Stimulated activated CD4-positive, alpha-beta T cell treated with anti-CD3 and anti-CD28 coated beads, Interleukin-4, amount 100 ng/mL, for 24 hours (primary cell): ENCODE data around the gene KMT5C.
"Not testable (repeated sequence)": the region's sequence is repeated elsewhere in the genome, so short reads cannot be mapped to it uniquely, and the experiment has no call there.

Source experiments
- DNase-seq: peaks from one replicate; pipeline ENCODE4 v3.0.0-alpha.2; 2020

KMT5C gene

DNA sequence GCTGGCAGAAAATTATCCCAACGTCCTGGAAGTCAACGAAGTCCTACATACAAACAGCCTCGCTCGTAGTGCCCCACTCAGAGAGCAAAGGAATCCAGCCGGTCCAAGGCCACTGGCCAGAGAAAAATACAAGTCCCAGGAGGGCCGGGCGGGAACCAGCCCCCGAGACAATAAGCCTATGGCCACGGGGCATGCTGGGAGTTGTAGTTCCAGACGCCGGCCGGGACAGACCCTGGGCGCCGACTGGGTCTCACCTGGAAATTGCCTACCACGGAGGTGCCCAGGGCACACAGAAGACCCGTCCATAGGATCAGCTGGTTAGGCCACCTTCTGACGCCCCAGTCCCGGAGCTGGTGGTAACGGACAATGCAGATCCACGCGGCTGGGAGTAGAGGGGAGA, 19.9 kb upstream of the KMT5C start:
- DNase-seq: no peak

- no peak for DNase-seq
These were observed 18.7 kb upstream of the KMT5C start for GRCh38 chr19:55320844-55321419.

DNA sequence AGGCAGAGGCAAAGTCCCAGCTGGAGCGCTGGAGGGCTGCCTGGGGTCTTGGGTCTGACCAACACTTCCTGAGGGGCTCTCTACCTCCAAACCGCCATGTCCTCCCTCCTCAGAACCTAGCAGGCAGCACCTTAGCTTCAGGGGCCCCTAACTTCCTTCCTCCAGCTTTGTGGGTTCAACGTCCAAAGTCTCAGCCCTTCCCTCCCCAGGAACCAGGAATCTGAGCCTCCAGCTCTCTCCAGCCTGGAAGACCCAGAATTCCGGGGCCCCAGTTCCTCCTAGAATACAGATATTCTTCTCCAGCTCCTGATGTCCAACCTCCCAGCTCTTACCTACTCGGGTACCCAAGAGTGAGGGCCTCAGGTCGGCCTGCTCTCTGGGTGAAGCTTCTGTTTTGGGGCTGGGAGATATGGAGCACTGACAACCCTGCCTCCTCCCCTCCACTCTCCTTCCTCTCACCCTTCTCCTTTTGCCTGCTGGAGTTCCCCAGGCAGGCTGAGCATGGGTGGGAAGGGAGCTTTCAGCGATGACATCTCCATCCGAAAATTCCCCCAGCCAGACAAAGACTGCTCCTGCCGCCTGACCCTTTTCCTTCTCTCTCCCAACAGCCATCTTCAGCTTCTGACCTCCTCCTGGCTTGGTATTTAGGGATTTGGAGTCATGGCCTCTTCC, 18.1 kb upstream of the KMT5C start:
- no peak for DNase-seq

- DNase-seq: no peak
These were observed 17.3 kb upstream of the KMT5C start for GRCh38 chr19:55322204-55322885.

DNA sequence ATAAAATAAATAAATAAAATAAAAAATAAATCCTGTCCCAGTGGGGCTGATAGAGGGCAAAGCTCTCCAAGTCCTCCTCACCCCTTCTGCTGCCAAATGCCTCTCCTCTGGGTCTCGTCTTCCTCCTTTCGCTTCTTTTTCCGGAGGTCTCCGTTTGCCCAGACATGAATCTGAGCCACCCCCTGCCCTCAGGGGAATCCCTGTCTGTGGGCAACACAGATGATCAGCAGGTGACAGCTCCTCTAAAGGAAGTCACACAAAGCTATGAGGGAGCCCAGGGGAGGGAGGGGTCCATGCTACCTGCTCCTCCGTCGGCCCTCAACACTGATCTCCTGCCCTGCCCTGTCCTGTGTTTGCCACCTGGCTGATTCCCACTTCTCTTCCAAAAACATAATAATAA, 15.0 kb upstream of the KMT5C start:
- DNase-seq: no peak

- DNase-seq: no peak
These were observed 14.5 kb upstream of the KMT5C start, which contains the start of gene TMEM150B for GRCh38 chr19:55325172-55325571. Gene TMEM150B, minus strand, starts transcription at chr19:55325341. Its CDS starts 4,305 bp downstream, at chr19:55321036.

DNA sequence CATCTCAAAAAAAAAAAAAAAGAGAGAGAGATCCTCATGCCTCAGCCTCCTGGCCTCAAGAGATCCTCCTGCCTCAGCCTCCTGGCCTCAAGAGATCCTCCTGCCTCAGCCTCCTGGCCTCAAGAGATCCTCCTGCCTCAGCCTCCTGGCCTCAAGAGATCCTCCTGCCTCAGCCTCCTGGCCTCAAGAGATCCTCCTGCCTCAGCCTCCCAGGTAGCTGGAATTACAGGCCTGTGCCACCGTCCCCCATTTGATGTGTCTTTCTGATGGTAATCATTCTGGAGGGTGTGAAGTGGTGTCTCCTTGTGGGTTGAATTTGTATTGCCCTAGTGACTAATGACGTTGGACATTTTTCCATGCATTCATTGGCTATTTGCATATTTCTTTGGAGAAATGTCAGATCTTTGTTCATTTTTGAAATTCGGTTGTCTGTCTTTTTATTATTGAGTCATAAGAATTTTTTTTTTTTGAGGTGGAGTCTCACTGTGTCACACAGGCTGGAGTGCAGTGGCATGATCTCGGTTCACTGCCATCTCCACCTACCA, 10.8 kb upstream of the KMT5C start:
- not testable (repeated sequence) for DNase-seq

DNA sequence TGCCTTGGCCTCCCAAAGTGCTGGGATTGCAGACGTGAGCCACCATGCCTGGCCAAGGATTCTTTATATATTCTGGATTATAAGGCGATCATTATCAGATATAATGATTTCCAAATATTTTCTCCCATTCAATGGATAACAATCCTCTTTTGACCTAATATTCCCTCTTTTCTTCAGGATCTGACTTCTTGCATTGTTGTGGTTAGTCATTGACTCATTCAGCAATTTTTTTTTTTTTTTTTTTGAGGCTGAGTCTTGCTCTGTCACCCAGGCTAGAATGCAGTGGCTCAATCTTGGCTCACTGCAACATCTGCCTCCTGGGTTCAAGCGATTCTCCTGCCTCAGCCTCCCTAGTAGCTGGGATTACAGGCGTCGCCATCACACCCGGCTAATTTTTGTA, 9.9 kb upstream of the KMT5C start:
- DNase-seq: not testable (repeated sequence)

- DNase-seq: no peak
These were observed 5.8 kb upstream of the KMT5C start for GRCh38 chr19:55333870-55334269.

DNA sequence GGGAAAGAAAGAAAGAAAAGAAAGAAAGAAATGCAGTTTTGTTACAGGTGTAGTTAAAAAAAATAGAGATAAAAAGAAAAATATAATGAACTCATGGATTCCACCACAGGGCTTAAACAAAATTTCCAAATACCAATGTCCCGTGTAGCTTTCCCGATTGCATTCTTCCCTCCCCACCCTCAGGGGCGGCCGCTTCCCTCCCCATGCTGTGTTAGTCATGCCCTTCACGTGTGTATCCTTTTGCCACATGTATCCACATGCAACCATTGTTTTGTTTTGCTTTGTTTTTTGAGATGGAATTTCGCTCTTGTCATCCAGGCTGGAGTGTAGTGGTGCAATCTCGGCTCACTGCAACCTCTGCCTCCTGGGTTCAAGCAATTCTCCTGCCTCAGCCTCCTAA, 3.6 kb upstream of the KMT5C start:
- DNase-seq: no peak

DNA sequence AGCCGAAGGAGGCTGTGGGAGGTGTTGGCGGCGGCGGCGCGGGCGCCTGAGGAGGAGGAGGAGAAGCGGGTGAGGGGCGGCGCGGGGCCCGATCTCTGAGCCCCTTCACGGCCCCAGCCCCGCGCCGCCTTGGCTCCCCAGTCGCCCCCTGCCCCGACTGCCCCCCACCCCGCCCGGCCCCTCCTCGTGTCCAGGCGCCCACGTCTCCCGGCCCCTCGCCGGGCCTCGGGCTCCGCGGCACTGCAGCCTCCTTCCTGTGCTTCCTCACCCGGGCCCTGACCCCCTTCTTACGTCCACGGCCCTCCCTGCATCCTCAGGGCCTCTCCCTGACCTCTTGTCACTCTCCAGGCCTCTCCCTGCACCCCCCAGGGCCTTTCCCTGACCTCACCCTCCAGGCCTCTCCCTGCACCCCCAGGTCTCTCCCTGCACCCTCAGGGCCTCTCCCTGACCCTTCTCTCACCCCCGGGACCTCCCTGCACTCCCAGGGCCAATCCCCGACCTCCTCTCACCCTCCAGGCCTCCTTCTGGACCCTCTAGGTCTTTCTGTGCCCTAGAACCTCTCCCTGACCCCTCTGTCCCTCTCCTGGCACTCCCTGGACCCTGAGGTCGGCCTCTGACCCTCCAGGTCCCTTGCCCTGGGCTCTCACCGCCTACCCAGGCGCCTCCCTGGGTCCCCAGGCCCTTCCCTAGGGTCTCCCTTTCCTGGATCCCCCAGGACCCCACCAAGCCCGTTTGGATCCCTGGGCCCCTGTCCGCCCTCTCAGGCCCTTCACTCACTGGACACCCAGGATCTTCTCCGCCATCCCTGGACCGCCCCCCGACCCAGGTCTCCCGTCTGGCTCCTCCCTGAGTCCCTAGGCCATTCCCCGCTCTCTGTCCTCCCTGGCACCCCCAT, 460 bp downstream of the KMT5C start:
- DNase-seq: no peak

GRCh38 chr19:55340784-55341147, 1.1 kb downstream of the KMT5C start:
- no peak for DNase-seq

- DNase-seq: peak; percentile 58
These were observed 1.5 kb downstream of the KMT5C start for GRCh38 chr19:55341171-55341588.

GRCh38 chr19:55341595-55342531, 2.2 kb downstream of the KMT5C start:
- no peak for DNase-seq

- no peak for DNase-seq
These were observed 4.8 kb downstream of the KMT5C start for GRCh38 chr19:55344444-55344843.

DNA sequence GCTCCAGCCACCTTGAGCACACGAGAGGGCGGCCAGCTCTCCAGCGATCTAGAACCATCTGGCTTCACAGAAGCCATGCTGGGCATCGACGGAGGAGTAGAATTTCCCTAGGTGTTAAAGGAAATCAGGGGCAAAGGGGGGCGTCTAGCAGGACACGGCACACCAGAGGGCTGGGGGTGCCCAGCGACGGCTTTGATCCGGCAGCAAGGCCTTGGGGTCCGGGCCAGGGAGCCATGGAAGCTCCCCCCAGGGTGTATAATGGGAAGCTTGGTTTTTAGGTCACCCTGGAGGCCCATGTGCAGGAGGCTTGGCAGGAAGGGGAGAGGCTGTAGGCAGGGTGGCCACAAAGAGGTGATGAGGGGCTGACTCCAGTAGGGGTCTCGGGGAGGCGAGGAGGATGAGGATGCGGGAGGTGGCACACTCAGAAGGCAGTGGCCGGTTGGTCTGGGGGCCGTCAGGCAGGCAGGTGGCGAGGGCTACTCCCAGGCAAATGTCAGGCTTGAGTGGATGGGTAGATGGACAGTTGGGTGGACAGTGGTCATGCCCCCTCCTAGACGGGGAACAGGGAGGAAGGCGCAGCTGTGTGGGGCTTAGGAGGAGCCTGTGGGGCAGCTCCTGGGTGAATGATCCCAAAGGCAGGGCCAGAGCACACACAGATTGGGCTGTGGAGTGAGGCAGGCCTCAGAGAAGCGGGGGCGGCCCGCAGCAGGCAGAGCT, 5.6 kb downstream of the KMT5C start:
- DNase-seq: no peak

DNA sequence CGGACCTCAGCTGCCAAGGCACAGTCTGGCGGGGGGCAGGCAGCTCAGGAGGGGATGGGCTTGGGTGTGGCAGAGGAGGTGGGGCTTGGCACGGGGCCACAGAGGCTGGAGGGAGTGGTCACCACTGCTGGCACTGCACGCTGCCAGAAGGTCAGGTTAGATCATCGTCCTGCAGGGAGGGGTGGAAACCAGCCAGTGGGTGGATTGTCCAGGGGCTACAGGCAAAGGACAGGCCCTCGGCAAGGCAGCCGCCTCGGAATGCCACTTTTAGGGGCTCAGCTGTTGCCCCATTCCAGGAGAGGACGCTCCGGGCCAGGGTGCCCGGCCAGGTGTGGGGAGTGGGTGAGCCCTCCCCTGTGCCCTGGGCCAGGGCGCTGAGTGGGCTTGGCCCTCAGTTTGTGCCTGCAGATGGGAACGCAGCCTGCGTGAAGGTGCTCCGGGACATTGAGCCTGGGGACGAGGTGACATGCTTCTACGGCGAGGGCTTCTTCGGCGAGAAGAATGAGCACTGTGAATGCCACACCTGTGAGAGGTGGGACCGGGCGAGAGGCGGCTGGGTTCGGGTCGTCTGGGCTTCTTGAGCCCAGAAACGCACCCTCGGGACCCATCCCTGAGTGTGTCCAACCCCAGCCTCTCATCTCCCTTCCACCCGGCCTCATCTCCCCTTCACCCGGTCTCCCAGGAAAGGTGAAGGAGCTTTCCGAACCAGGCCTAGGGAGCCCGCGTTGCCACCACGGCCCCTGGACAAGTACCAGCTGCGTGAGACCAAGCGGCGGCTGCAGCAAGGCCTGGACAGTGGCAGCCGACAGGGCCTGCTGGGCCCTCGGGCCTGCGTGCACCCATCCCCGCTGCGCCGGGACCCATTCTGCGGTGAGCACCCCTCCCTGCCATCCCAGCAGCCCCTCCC, 6.4 kb downstream of the KMT5C start:
- no peak for DNase-seq

DNA sequence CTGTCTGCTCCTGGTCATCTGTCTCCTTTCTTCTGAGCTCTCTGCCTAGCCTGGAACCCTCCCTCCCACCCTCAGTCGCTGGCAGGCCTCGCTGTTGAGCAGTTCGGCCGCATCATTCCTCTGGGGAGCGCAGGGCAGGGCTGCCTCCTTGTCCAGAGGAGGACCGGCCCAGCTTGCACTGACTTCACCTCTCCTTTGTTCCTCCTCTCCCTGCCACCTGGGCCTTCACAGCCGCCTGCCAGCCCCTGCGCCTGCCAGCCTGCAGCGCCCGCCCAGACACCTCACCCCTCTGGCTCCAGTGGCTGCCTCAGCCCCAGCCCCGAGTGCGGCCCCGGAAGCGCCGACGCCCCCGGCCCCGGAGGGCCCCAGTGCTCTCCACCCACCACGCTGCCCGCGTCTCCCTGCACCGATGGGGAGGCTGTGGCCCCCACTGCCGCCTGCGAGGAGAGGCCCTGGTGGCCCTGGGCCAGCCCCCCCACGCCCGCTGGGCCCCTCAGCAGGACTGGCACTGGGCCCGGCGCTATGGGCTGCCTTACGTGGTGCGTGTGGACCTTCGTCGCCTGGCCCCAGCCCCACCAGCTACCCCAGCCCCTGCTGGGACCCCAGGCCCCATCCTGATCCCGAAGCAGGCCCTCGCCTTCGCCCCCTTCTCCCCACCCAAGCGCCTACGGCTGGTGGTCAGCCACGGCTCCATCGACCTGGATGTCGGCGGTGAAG, 7.2 kb downstream of the KMT5C start:
- DNase-seq: no peak

DNA sequence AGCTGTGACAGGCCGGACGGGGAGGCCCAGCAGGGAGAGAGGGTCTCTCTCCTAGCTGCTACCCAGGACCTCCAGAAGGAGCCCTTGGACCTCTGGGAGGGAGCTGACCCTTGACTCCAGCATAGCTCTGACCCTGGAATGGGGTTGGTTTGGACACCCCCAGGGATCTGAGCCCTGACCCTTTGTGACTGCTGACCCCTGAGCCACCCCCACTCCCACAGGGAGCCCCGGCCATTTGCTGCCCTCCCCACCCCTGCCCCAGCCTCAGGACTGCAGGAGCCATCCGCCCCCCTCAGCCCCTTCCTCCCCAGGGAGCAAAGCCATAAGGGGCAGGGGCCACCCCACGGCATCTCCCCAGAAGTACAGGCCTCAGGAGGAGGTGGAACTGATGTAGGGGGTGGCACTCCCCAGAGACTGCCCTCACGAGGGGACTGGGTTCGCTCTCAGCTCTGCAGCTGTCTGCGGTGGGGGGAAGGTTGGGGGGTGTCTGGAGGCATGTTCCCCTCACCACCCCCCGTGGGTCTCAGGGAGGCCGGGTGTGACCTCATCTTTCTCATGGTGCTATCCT, 7.8 kb downstream of the KMT5C start:
- DNase-seq: no peak
